ENCODE data around the gene VNN1. TPM values are rescaled to one million over a fixed set of nuclear protein-coding genes. Genes with fewer than 3 reads are reported as not detected.
A peak's percentile ranks its signal among the peaks of the same experiment; 100 is the strongest.

The VNN1 gene
- total and polyA plus RNA-seq, 4 donors, result 2.2 to 64.9 (median 3.3) TPM

- Histone ChIP-seq H3K27me3 (ENCODE audit: control insufficient read depth in 3 of 3, insufficient read depth in 3 of 3, low read length in 2 of 3) (no peaks in the 10 kb centered on the region), H3K27ac (ENCODE audit: low read depth in 1 of 2, low read length in 1 of 2) (peak overlapping the region in 1 of 2 donors; percentile 4), H3K4me1 (ENCODE audit: control insufficient read depth in 5 of 5, insufficient read depth in 5 of 5, low read length in 5 of 5) (peaks cover 0 to 1% (median 0%) of the 10 kb centered on the region in 5 donors), H3K9me3 (ENCODE audit: control insufficient read depth in 4 of 4, insufficient read depth in 3 of 4, low read length in 3 of 4) (no peaks in the 10 kb centered on the region), H3K36me3 (ENCODE audit: control insufficient read depth in 4 of 4, insufficient read depth in 4 of 4, low read length in 4 of 4) (no peaks in the 10 kb centered on the region), H3K4me3 (no peak overlapping the region), H3K9ac (ENCODE audit: insufficient read depth in 1 of 2, low read length in 2 of 2) (no peak overlapping the region)
- ATAC-seq (ENCODE audit: insufficient read depth, low FRiP score) (no peak), DNase-seq (peak; percentile 29 to 46 (median 41))
- no peak for TF ChIP-seq CTCF (IDR thresholded peaks at IDR 0.05; ENCODE audit: control extremely low read depth, extremely low read depth)
- WGBS, 2 donors, result 73 to 79% methylated on average over 5 of the region's 5 CpGs
These were observed 1.3 kb upstream of the VNN1 start for GRCh38 chr6:132715204-132715603.

- TF ChIP-seq CTCF (IDR thresholded peaks at IDR 0.05; ENCODE audit: control extremely low read depth, extremely low read depth), result no peak
- Histone ChIP-seq H3K4me3 (no peak overlapping the region), H3K27ac (ENCODE audit: low read depth in 1 of 2, low read length in 1 of 2) (peak overlapping the region in 1 of 2 donors; percentile 56), H3K4me1 (ENCODE audit: control insufficient read depth in 5 of 5, insufficient read depth in 5 of 5, low read length in 5 of 5) (peaks cover 0 to 1% (median 0%) of the 10 kb centered on the region in 5 donors), H3K27me3 (ENCODE audit: control insufficient read depth in 3 of 3, insufficient read depth in 3 of 3, low read length in 2 of 3) (no peaks in the 10 kb centered on the region), H3K9ac (ENCODE audit: insufficient read depth in 1 of 2, low read length in 2 of 2) (no peak overlapping the region), H3K36me3 (ENCODE audit: control insufficient read depth in 4 of 4, insufficient read depth in 4 of 4, low read length in 4 of 4) (no peaks in the 10 kb centered on the region), H3K9me3 (ENCODE audit: control insufficient read depth in 4 of 4, insufficient read depth in 3 of 4, low read length in 3 of 4) (no peaks in the 10 kb centered on the region)
- ATAC-seq (ENCODE audit: insufficient read depth, low FRiP score) (no peak), DNase-seq (no peak)
- WGBS, 2 donors, result 60 to 77% methylated on average over 3 of the region's 3 CpGs
These were observed 305 bp upstream of the VNN1 start for GRCh38 chr6:132714160-132714559.

- no peaks in the 10 kb centered on the region for H3K4me1 ChIP-seq (ENCODE audit: control insufficient read depth in 5 of 5, insufficient read depth in 5 of 5, low read length in 5 of 5)
- H3K36me3 ChIP-seq (ENCODE audit: control insufficient read depth in 4 of 4, insufficient read depth in 4 of 4, low read length in 4 of 4), result no peaks in the 10 kb centered on the region
- no peaks in the 10 kb centered on the region for H3K27me3 ChIP-seq (ENCODE audit: control insufficient read depth in 3 of 3, insufficient read depth in 3 of 3, low read length in 2 of 3)
- H3K9ac ChIP-seq (ENCODE audit: insufficient read depth in 1 of 2, low read length in 2 of 2), result peak overlapping the region in 1 of 2 donors; percentile 9
- no peak overlapping the region for H3K27ac ChIP-seq (ENCODE audit: low read depth in 1 of 2, low read length in 1 of 2)
- 63 to 68% methylated on average over 4 of the region's 4 CpGs for WGBS, 2 donors
- no peak overlapping the region for H3K4me3 ChIP-seq
- TF ChIP-seq CTCF (IDR thresholded peaks at IDR 0.05; ENCODE audit: control extremely low read depth, extremely low read depth), result no peak
- ATAC-seq (ENCODE audit: insufficient read depth, low FRiP score) (no peak), DNase-seq (no peak)
- H3K9me3 ChIP-seq (ENCODE audit: control insufficient read depth in 4 of 4, insufficient read depth in 3 of 4, low read length in 3 of 4), result no peaks in the 10 kb centered on the region
These were observed 1.5 kb downstream of the VNN1 start for GRCh38 chr6:132712366-132712765.

DNA sequence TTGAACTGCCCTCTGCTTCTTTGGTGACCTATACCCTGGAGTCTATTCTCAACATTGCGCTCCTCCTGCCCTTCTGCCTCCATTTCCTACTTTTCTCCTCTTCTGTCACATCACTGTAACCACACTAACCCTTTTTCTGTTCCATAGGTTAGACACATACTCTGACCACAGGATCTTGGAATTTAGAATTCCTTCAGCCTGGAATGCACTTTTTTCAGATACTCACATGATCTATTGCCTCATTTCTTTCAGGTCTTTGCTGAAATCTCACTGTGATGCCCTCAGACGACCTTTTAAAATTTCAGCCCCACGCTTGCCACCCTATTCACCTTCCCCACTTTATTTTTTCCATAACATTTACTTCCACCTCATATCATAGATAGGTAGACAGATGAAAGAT lies 5.1 kb downstream of the VNN1 start:
- no peak for ATAC-seq (ENCODE audit: insufficient read depth, low FRiP score)
- Histone ChIP-seq H3K27ac (ENCODE audit: low read depth in 1 of 2, low read length in 1 of 2) (no peak overlapping the region), H3K27me3 (ENCODE audit: control insufficient read depth in 3 of 3, insufficient read depth in 3 of 3, low read length in 2 of 3) (no peaks in the 10 kb centered on the region), H3K4me1 (ENCODE audit: control insufficient read depth in 5 of 5, insufficient read depth in 5 of 5, low read length in 5 of 5) (no peaks in the 10 kb centered on the region), H3K4me3 (no peak overlapping the region), H3K9ac (ENCODE audit: insufficient read depth in 1 of 2, low read length in 2 of 2) (no peak overlapping the region), H3K9me3 (ENCODE audit: control insufficient read depth in 4 of 4, insufficient read depth in 3 of 4, low read length in 3 of 4) (peaks cover 0 to 11% (median 0%) of the 10 kb centered on the region in 4 donors), H3K36me3 (ENCODE audit: control insufficient read depth in 4 of 4, insufficient read depth in 4 of 4, low read length in 4 of 4) (no peaks in the 10 kb centered on the region)
- 86 to 96% methylated on average over 3 of the region's 3 CpGs for WGBS, 2 donors
- no peak for TF ChIP-seq CTCF (IDR thresholded peaks at IDR 0.05; ENCODE audit: control extremely low read depth, extremely low read depth)
- DNase-seq, result no peak

All from lung (tissue), 12 donors.